Measurements from ENCODE around the gene RGCC.

- TF ChIP-seq ZNF274 (IDR thresholded peaks at IDR 0.05; ENCODE audit: borderline replicate concordance, low read depth, low read length) (no peak), TGIF2 (CRISPR knock-in tag; IDR thresholded peaks at IDR 0.05) (no peak), POLR2AphosphoS2 (IDR thresholded peaks at IDR 0.05; ENCODE audit: low read length) (no peak), EP300 (IDR thresholded peaks at IDR 0.05; ENCODE audit: low read length) (no peak), CTCF (IDR thresholded peaks at IDR 0.05 in 2 of 3, conservative IDR thresholded peaks at IDR 0.05 in 1 of 3; ENCODE audit: insufficient read depth in 2 of 3, low read depth in 1 of 3, low read length in 3 of 3) (no peak), TEAD1 (CRISPR knock-in tag; IDR thresholded peaks at IDR 0.05) (no peak), ZNF583 (CRISPR knock-in tag; IDR thresholded peaks at IDR 0.05) (no peak), POLR2A (conservative IDR thresholded peaks at IDR 0.05) (no peak), ZNF217 (CRISPR knock-in tag; IDR thresholded peaks at IDR 0.05) (no peak), HIVEP1 (CRISPR knock-in tag; IDR thresholded peaks at IDR 0.05) (no peak), PATZ1 (CRISPR knock-in tag; IDR thresholded peaks at IDR 0.05; ENCODE audit: borderline replicate concordance) (no peak)
These were observed 36.9 kb downstream of the RGCC start for GRCh38 chr13:41494202-41494601.

All from K562 (cell line).